ENCODE measurements around the gene IQCC. TPM values are rescaled to one million over a fixed set of nuclear protein-coding genes. Genes with fewer than 3 reads are reported as not detected.

The IQCC gene
- total RNA-seq, 2 donors from 2014 or later = 1.4 TPM; not detected in 1

DNA sequence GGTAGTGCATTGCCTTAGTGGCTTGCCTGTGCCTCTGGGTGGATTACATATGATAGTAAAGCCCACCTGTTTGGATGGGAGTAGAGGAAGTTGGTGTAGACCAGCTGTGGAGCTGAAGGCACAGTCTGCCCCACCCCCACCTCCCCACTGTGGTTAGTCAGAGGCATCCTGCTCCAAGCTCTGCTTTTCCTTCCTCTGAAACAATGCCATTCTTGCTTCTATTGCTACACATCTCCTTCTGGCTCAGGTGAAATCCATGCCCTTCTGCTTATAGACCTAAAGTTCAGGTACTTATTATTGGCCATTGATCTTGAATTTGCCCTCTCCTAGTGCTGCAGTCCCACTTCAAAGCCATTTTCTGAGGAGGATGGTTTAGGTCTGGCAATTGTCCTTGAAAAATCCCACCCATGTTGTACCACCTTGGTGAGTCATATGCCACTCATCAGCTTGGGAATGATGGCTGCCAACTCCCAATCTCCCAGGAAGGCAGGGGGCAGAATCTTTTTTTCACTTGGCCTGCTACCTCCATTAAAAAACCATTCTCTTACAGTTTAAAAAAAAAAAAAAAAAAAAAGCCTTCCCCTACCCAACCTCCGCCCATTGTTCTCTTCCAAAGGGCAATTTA, 32.7 kb upstream of the IQCC start:
- Histone ChIP-seq H3K9me3 (no peaks in the 10 kb centered on the region), H3K36me3 (peaks cover 38% of the 10 kb centered on the region)

DNA sequence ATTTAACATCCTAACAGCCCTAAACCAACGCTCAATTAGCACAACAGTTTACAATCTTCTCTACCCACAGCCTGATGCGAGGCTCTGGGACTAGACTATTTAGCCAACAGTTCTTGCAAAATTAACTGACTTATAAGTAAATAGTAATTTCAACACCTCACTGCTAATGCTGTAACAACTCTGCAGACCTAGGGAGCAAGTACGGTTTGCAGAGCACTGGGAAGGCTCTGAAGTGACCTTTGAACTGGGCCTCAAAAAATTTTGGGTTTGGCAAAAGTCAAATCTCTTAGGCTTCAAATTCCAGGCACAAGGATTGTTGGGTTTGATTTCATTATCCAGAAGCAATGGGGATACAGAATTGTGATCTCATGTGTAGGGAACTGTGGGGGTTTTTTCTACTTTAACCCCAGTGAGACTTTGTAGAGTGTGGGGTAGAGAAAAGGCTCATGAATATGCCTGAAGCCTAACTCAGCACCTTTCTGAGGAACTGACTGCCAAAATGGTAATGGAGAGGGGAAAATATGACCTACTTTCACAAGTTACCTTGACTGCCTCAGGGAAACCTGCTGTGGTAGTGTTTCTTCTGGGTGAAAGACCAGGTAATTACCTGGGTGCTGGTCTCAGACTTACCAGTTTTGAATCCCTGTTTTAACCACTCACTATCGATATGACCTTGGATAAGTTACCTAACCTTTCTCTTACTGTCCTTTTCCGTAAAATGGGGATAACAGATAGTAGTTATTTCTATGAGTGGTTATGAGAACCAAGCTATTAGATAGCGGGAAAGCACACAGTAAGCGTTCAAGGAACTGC, 26.9 kb upstream of the IQCC start:
- TF ChIP-seq, protein P1, sequence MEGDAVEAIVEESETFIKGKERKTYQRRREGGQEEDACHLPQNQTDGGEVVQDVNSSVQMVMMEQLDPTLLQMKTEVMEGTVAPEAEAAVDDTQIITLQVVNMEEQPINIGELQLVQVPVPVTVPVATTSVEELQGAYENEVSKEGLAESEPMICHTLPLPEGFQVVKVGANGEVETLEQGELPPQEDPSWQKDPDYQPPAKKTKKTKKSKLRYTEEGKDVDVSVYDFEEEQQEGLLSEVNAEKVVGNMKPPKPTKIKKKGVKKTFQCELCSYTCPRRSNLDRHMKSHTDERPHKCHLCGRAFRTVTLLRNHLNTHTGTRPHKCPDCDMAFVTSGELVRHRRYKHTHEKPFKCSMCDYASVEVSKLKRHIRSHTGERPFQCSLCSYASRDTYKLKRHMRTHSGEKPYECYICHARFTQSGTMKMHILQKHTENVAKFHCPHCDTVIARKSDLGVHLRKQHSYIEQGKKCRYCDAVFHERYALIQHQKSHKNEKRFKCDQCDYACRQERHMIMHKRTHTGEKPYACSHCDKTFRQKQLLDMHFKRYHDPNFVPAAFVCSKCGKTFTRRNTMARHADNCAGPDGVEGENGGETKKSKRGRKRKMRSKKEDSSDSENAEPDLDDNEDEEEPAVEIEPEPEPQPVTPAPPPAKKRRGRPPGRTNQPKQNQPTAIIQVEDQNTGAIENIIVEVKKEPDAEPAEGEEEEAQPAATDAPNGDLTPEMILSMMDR (IDR thresholded peaks at IDR 0.05) = no peak
- Histone ChIP-seq H3K9me3 (no peaks in the 10 kb centered on the region), H3K4me3 (peak overlapping the region; percentile 82), H3K4me1 (ENCODE audit: control insufficient read depth in 1 of 2, low read depth in 2 of 2) (peaks cover 12 to 39% of the 10 kb centered on the region in 2 donors), H3K36me3 (peaks cover under 1% of the 10 kb centered on the region), H3K27me3 (replicated peaks; ENCODE audit: insufficient read depth) (no peaks in the 10 kb centered on the region), H3K27ac (peak overlapping the region; percentile 92 to 94)
- no peak for DNase-seq (ENCODE audit: low spot score)
- ATAC-seq (ENCODE audit: insufficient number of reproducible peaks, low FRiP score, low read depth) = no peak

More for the DNA sequence above, 32.7 kb upstream of the IQCC start:
- no peak for DNase-seq (ENCODE audit: low spot score)
- Histone ChIP-seq H3K27me3 (replicated peaks; ENCODE audit: insufficient read depth) (no peaks in the 10 kb centered on the region), H3K4me3 (no peak overlapping the region), H3K4me1 (ENCODE audit: control insufficient read depth in 1 of 2, low read depth in 2 of 2) (no peaks in the 10 kb centered on the region), H3K27ac (no peak overlapping the region)
- ATAC-seq (ENCODE audit: insufficient number of reproducible peaks, low FRiP score, low read depth) = no peak
- TF ChIP-seq, protein P1 (IDR thresholded peaks at IDR 0.05) = no peak

DNA sequence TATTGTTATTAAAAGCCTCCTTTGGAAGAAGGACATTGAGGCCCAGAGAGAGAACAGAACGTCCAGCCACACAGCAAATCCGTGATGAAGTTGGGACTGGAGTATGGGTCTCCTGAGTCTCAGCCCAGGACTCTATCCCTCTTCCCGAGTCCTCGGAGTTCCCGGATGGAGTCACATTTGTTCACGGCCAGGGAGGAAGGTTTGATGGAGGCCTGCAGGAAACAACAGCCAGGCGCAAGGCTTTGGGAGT, 26.4 kb upstream of the IQCC start:
- Histone ChIP-seq H3K36me3 (peaks cover 4% of the 10 kb centered on the region), H3K27me3 (replicated peaks; ENCODE audit: insufficient read depth) (no peaks in the 10 kb centered on the region), H3K4me1 (ENCODE audit: control insufficient read depth in 1 of 2, low read depth in 2 of 2) (peaks cover 18 to 44% of the 10 kb centered on the region in 2 donors), H3K27ac (peak overlapping the region; percentile 92 to 94), H3K9me3 (no peaks in the 10 kb centered on the region), H3K4me3 (peak overlapping the region; percentile 82)
- DNase-seq (ENCODE audit: low spot score) = no peak
- TF ChIP-seq, protein P1 (IDR thresholded peaks at IDR 0.05) = no peak
- ATAC-seq (ENCODE audit: insufficient number of reproducible peaks, low FRiP score, low read depth) = peak; percentile 9

DNA sequence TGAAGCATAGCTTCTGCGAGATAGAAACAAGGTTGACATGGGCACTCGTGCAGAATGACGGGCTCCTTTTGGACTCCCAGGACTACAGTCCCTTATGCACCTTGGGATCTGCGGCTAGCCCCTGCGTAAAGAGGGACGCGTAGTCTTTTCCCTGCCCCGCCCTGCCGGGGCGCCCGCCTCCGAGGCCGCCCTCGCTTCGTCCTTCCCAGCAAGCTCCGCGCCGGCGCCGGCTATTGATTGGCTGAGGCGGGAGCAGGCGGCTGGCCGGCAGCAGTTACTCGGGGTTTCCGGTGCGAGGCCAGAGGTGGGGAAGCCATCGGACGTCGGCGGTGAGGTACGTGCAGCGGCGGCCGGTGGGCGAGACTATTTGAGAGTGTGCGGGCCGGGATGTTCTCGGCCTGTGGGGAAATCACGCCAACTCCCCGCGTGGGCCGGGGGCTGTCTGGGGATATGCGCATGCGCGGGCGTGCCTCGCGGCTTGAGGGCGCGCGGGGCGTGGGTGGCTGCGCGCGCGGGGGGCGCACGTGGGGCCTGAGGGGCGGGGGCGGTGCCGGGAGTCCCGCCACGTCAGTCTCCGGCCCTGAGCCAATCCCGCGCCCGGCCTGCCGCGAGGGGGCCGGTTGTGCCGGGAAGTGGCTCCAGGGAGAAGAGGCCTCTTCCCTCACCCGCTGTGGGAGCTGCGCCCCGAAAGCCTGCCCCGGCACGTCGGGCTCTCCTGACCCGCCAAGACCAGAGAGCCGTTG, 25.9 kb upstream of the IQCC start, which contains the start of gene TXLNA:
TSS of gene TXLNA (plus strand) at position 233 of the 743 bp plus-strand sequence. CDS start 671 bp downstream, outside the sequence.
- peak; percentile 85 for ATAC-seq (ENCODE audit: insufficient number of reproducible peaks, low FRiP score, low read depth)
- Histone ChIP-seq H3K9me3 (no peaks in the 10 kb centered on the region), H3K4me1 (ENCODE audit: control insufficient read depth in 1 of 2, low read depth in 2 of 2) (peaks cover 20 to 49% of the 10 kb centered on the region in 2 donors)

More for the DNA sequence above, 25.9 kb upstream of the IQCC start, which contains the start of gene TXLNA:
- Histone ChIP-seq H3K36me3 (peaks cover 9% of the 10 kb centered on the region), H3K27ac (peak within 1 kb of the TSS; percentile 92 to 94), H3K27me3 (replicated peaks; ENCODE audit: insufficient read depth) (no peaks in the 10 kb centered on the region), H3K4me3 (peak within 1 kb of the TSS; percentile 82)
- TF ChIP-seq, protein P1 (IDR thresholded peaks at IDR 0.05) = no peak
- DNase-seq (ENCODE audit: low spot score) = peak; percentile 88

Measured in thoracic aorta (tissue), 2 donors.